GM21360 (cell line): ENCODE results near the gene EIF4B.
"Not testable (repeated sequence)": the region's sequence is repeated elsewhere in the genome, so short reads cannot be mapped to it uniquely, and the experiment has no call there.

ENCODE experiments used
- ATAC-seq: cut with Tn5 transposase; IDR thresholded peaks from one replicate; pipeline ENCODE4 v1.9.1; 2021; ENCODE audit warnings: mild to moderate bottlenecking, moderate library complexity; ENCODE audit not compliant: unreplicated experiment

The EIF4B gene

GRCh38 chr12:53005986-53006809 lies at the start of gene EIF4B:
Gene EIF4B, plus strand, starts transcription at chr12:53006456. Its CDS starts 28 bp downstream, at chr12:53006484.
- peak; percentile 84 for ATAC-seq

GRCh38 chr12:52956987-52957386 lies 49.3 kb upstream of the EIF4B start:
- ATAC-seq: no peak

GRCh38 chr12:52964556-52965336 lies 41.5 kb upstream of the EIF4B start:
- no peak for ATAC-seq

GRCh38 chr12:52965337-52965731 lies 40.9 kb upstream of the EIF4B start:
- no peak for ATAC-seq

- no peak for ATAC-seq
Measured at GRCh38 chr12:52969166-52969795, 37.0 kb upstream of the EIF4B start.

- no peak for ATAC-seq
Measured at GRCh38 chr12:52969828-52970569, 36.3 kb upstream of the EIF4B start.

GRCh38 chr12:52971679-52972329 lies 34.5 kb upstream of the EIF4B start:
- no peak for ATAC-seq

- ATAC-seq: no peak
Measured at GRCh38 chr12:52975204-52975603, 31.1 kb upstream of the EIF4B start.

GRCh38 chr12:52975820-52976573 lies 30.3 kb upstream of the EIF4B start:
- no peak for ATAC-seq

- no peak for ATAC-seq
Measured at GRCh38 chr12:52976574-52977071, 29.6 kb upstream of the EIF4B start.

- no peak for ATAC-seq
Measured at GRCh38 chr12:52977170-52977569, 29.1 kb upstream of the EIF4B start.

GRCh38 chr12:52980096-52980649 lies 26.1 kb upstream of the EIF4B start:
- no peak for ATAC-seq

- no peak for ATAC-seq
Measured at GRCh38 chr12:52980650-52981423, 25.4 kb upstream of the EIF4B start.

GRCh38 chr12:52984136-52984535 lies 22.1 kb upstream of the EIF4B start:
- ATAC-seq: no peak

- no peak for ATAC-seq
Measured at GRCh38 chr12:52988898-52989297, 17.4 kb upstream of the EIF4B start.

GRCh38 chr12:52990206-52990605 lies 16.1 kb upstream of the EIF4B start:
- no peak for ATAC-seq

- ATAC-seq: not testable (repeated sequence)
Measured at GRCh38 chr12:52992240-52992639, 14.0 kb upstream of the EIF4B start.
